ENCODE results near the gene CACFD1. TPM values are rescaled to one million over a fixed set of nuclear protein-coding genes. Genes with fewer than 3 reads are reported as not detected.

Gene CACFD1
- total RNA-seq, 4 donors from 2014 or later: 8.6 to 16.3 (median 10.3) TPM

DNA sequence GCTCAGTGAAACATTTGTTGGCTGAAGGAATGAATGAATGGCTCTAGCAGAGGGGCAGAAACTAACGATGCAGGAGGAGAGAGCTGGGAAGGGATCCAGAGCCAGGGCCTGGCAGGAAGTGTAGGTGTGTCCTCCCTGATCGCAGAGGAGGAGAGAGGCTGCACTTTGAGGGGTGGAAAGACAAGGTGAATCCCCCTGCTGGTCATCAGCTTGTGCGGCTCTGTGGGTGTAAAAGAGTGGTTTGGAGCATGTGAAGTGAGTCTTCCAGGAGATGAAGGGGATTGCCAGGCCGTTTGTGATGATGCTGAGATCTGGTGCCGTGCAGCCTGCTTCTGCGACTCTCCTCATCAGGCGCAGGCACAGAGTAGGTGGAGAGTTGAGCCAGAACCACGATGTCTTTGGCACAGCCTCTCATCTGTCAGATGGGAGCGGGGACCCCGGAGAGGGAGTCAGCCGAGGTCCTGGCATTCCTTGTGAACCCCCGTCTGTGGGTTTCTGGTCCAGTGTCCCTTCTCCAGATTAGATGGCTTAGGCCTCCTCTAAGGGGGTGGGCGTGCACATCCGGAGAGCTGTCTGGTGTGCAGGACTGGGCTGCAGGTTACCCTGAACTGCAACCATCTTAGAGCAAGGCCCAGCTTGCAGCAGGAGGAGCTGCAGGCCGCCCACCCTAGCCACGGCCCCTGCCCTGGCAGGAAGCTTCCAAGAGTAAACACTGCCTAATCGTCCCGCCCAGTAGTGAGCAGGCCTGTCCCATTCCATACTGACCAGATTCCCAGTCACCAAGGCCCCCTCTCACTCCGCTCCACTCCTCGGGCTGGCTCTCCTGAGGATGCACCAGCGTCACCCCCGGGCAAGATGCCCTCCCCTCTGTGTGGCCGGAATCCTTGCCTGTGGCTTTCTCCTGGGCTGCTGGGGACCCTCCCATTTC lies 37.9 kb upstream of the CACFD1 start, which contains the start of gene ADAMTS13:
Gene ADAMTS13 (plus strand): TSS at position 753 of the 928 bp plus-strand sequence. CDS start 77 bp downstream, at position 830.
- Histone ChIP-seq H3K4me1 (peaks cover 0 to 14% (median 6%) of the 10 kb centered on the region in 4 donors), H3K9me3 (no peaks in the 10 kb centered on the region), H3K27ac (no peak within 1 kb of the TSS), H3K27me3 (peaks cover 0 to 10% of the 10 kb centered on the region in 2 donors), H3K4me3 (no peak within 1 kb of the TSS), H3K36me3 (peaks cover 0 to 25% (median 0%) of the 10 kb centered on the region in 3 donors)
- WGBS, 2 donors: 47 to 51% methylated on average over 22 to 23 of the region's 23 CpGs
- TF ChIP-seq, protein P1, sequence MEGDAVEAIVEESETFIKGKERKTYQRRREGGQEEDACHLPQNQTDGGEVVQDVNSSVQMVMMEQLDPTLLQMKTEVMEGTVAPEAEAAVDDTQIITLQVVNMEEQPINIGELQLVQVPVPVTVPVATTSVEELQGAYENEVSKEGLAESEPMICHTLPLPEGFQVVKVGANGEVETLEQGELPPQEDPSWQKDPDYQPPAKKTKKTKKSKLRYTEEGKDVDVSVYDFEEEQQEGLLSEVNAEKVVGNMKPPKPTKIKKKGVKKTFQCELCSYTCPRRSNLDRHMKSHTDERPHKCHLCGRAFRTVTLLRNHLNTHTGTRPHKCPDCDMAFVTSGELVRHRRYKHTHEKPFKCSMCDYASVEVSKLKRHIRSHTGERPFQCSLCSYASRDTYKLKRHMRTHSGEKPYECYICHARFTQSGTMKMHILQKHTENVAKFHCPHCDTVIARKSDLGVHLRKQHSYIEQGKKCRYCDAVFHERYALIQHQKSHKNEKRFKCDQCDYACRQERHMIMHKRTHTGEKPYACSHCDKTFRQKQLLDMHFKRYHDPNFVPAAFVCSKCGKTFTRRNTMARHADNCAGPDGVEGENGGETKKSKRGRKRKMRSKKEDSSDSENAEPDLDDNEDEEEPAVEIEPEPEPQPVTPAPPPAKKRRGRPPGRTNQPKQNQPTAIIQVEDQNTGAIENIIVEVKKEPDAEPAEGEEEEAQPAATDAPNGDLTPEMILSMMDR (IDR thresholded peaks at IDR 0.05): no peak
- TF ChIP-seq POLR2A (IDR thresholded peaks at IDR 0.05): no peak
- no peak for DNase-seq (ENCODE audit: low spot score in 2 of 2)

DNA sequence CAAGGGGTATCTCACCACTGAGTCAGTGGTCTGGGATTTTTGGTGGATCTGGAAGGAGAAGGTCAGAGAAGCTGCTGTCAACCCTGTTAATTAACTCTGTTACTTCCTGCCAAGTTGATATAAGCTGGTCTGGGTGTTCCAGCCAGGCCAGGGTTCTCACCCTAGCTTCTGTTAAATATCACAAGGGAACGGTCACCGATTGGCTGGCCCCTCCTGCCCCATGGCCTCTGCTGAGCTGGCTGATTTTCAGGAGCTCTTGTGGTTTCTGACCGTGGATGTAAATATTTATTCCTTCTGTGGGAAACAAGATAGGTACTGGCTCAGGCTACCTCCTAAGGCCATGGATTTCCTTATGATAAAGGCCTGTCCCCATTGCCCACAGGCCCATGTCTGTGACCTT lies 36.6 kb upstream of the CACFD1 start:
- DNase-seq (ENCODE audit: low spot score in 2 of 2): no peak
- Histone ChIP-seq H3K27me3 (peaks cover 0 to 23% of the 10 kb centered on the region in 2 donors), H3K4me3 (no peak overlapping the region), H3K4me1 (peaks cover 0 to 14% (median under 1%) of the 10 kb centered on the region in 4 donors), H3K36me3 (peaks cover 0 to 31% (median 0%) of the 10 kb centered on the region in 3 donors), H3K27ac (no peak overlapping the region), H3K9me3 (no peaks in the 10 kb centered on the region)
- WGBS, 2 donors: 78 to 87% methylated on average over 3 of the region's 3 CpGs
- TF ChIP-seq EP300 (IDR thresholded peaks at IDR 0.05): no peak
- TF ChIP-seq, protein P1 (IDR thresholded peaks at IDR 0.05): no peak
- no peak for TF ChIP-seq POLR2A (IDR thresholded peaks at IDR 0.05)

DNA sequence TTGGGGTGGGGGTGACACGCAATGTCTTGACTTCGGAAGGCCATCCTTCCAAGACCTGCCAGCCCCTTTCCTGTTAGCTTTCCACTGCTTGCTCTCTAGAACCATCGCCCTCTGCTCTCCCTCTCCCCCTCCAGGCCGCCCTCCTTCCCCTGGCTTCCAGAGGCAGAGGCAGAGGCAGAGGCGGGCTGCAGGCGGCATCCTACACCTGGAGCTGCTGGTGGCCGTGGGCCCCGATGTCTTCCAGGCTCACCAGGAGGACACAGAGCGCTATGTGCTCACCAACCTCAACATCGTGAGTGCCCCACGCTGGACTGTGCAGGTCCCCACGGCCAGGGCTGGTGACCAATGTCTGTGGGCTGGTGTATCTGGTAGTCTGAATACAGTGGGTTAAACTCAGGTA lies 35.6 kb upstream of the CACFD1 start:
- Histone ChIP-seq H3K4me3 (no peak overlapping the region), H3K27ac (no peak overlapping the region), H3K4me1 (peaks cover 0 to 14% (median 2%) of the 10 kb centered on the region in 4 donors), H3K27me3 (peaks cover 0 to 26% of the 10 kb centered on the region in 2 donors), H3K9me3 (no peaks in the 10 kb centered on the region), H3K36me3 (peaks cover 0 to 31% (median 0%) of the 10 kb centered on the region in 3 donors)
- no peak for DNase-seq (ENCODE audit: low spot score in 2 of 2)
- TF ChIP-seq EP300 (IDR thresholded peaks at IDR 0.05): no peak
- TF ChIP-seq, protein P1 (IDR thresholded peaks at IDR 0.05): no peak
- no peak for TF ChIP-seq POLR2A (IDR thresholded peaks at IDR 0.05)
- WGBS, 2 donors: 86 to 91% methylated on average over 12 of the region's 12 CpGs

DNA sequence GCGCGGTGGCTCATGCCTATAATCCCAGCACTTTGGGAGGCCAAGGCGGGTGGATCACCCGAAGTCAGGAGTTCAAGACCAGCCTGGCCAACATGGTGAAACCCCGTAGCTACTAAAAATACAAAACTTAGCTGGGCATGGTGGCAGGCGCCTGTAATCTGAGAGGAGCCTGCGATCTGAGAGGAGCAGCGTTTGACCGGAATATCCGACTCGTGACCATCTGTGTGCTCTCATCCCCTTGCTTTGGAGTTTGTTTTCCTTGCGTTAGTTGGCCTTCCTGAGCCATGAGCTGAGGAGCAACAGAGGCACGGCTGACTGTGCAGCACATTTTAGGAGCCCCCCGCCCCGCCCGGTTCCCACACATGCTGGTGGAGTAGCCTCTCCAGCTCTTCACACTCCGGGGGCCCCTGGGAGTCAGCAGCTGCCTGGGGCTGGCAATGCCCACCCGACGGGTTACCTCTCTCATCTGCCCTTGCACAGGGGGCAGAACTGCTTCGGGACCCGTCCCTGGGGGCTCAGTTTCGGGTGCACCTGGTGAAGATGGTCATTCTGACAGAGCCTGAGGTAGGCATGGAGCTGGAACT lies 34.6 kb upstream of the CACFD1 start:
- TF ChIP-seq EP300 (IDR thresholded peaks at IDR 0.05): no peak
- TF ChIP-seq POLR2A (IDR thresholded peaks at IDR 0.05): no peak
- TF ChIP-seq, protein P1 (IDR thresholded peaks at IDR 0.05): no peak
- no peaks in the 10 kb centered on the region for H3K9me3 ChIP-seq
- no peak for DNase-seq (ENCODE audit: low spot score in 2 of 2)
- H3K36me3 ChIP-seq: peaks cover 0 to 31% (median 0%) of the 10 kb centered on the region in 3 donors
- H3K27ac ChIP-seq: no peak overlapping the region
- WGBS, 2 donors: 89 to 92% methylated on average over 20 to 22 of the region's 22 CpGs
- no peak overlapping the region for H3K4me3 ChIP-seq
- H3K27me3 ChIP-seq: peaks cover 0 to 34% of the 10 kb centered on the region in 2 donors
- peaks cover 0 to 20% (median 2%) of the 10 kb centered on the region in 4 donors for H3K4me1 ChIP-seq

Data from tibial nerve (tissue), 4 donors.